ENCODE measurements around the gene AGXT2. TPM values are rescaled to one million over a fixed set of nuclear protein-coding genes. Genes with fewer than 3 reads are reported as not detected.
A peak's percentile ranks its signal among the peaks of the same experiment; 100 is the strongest.

AGXT2 gene
- total and polyA plus RNA-seq, 8 donors, result 0.73 TPM; not detected in 7

- no peak for DNase-seq
- intact Hi-C loops (cut with DNase I; ENCODE audit: low total_unique reads), result no loop called here
Observed at GRCh38 chr5:35004200-35004599, 43.5 kb downstream of the AGXT2 start.

GRCh38 chr5:35003018-35003957 is 44.5 kb downstream of the AGXT2 start:
- TF ChIP-seq CTCF (IDR thresholded peaks at IDR 0.05) (peak in 5 of 7 experiments; percentile 26 to 86 (median 81)), POLR2A (IDR thresholded peaks at IDR 0.05) (no peak)
- intact Hi-C loops (cut with DNase I; ENCODE audit: low total_unique reads), result no loop called here
- H3K9me3 ChIP-seq, result no peaks in the 10 kb centered on the region
- no peak overlapping the region for H3K4me3 ChIP-seq
- H3K36me3 ChIP-seq, result no peaks in the 10 kb centered on the region
- H3K27me3 ChIP-seq, result peaks cover 0 to 27% (median 0%) of the 10 kb centered on the region in 3 donors
- no peak overlapping the region for H3K27ac ChIP-seq
- peak; percentile 59 to 73 for DNase-seq
- WGBS, 5 donors, result 34 to 43% (median 40%) methylated on average over 17 to 18 of the region's 18 CpGs
- peaks cover 0 to 6% (median 3%) of the 10 kb centered on the region in 4 donors for H3K4me1 ChIP-seq

More at GRCh38 chr5:35004200-35004599, 43.5 kb downstream of the AGXT2 start:
- Histone ChIP-seq H3K4me1 (peaks cover 0 to 6% (median 3%) of the 10 kb centered on the region in 4 donors), H3K36me3 (no peaks in the 10 kb centered on the region), H3K27ac (no peak overlapping the region), H3K27me3 (peaks cover 0 to 27% (median 0%) of the 10 kb centered on the region in 3 donors), H3K4me3 (no peak overlapping the region), H3K9me3 (no peaks in the 10 kb centered on the region)
- WGBS, 5 donors, result 63 to 70% (median 68%) methylated on average over 5 of the region's 5 CpGs
- TF ChIP-seq EP300 (IDR thresholded peaks at IDR 0.05) (no peak), POLR2AphosphoS5 (IDR thresholded peaks at IDR 0.05) (no peak), CTCF (IDR thresholded peaks at IDR 0.05) (no peak), POLR2A (IDR thresholded peaks at IDR 0.05) (no peak)

GRCh38 chr5:35002459-35002858 is 45.3 kb downstream of the AGXT2 start:
- intact Hi-C loops (cut with DNase I; ENCODE audit: low total_unique reads), result no loop called here
- TF ChIP-seq EP300 (IDR thresholded peaks at IDR 0.05) (no peak), POLR2A (IDR thresholded peaks at IDR 0.05) (no peak), CTCF (IDR thresholded peaks at IDR 0.05) (no peak), POLR2AphosphoS5 (IDR thresholded peaks at IDR 0.05) (no peak)
- Histone ChIP-seq H3K27ac (no peak overlapping the region), H3K27me3 (peaks cover 0 to 27% (median 0%) of the 10 kb centered on the region in 3 donors), H3K9me3 (no peaks in the 10 kb centered on the region), H3K4me3 (no peak overlapping the region), H3K36me3 (no peaks in the 10 kb centered on the region), H3K4me1 (peaks cover 0 to 6% (median 3%) of the 10 kb centered on the region in 4 donors)
- DNase-seq, result no peak
- 89 to 94% (median 92%) methylated on average over 6 of the region's 6 CpGs for WGBS, 5 donors

- no peaks in the 10 kb centered on the region for H3K9me3 ChIP-seq
- no peak for DNase-seq
- TF ChIP-seq POLR2A (IDR thresholded peaks at IDR 0.05) (no peak), EP300 (IDR thresholded peaks at IDR 0.05) (no peak), POLR2AphosphoS5 (IDR thresholded peaks at IDR 0.05) (no peak), CTCF (IDR thresholded peaks at IDR 0.05) (no peak)
- H3K4me3 ChIP-seq, result no peak overlapping the region
- no peaks in the 10 kb centered on the region for H3K36me3 ChIP-seq
- WGBS, 5 donors, result 51 to 88% (median 79%) methylated on average over 3 of the region's 3 CpGs
- H3K27ac ChIP-seq, result no peak overlapping the region
- H3K27me3 ChIP-seq, result peaks cover 0 to 27% (median 0%) of the 10 kb centered on the region in 3 donors
- peaks cover 0 to 6% (median 3%) of the 10 kb centered on the region in 4 donors for H3K4me1 ChIP-seq
- intact Hi-C loops (cut with DNase I; ENCODE audit: low total_unique reads), result no loop called here
Observed at GRCh38 chr5:35001842-35002241, 45.9 kb downstream of the AGXT2 start.

Measured in stomach (tissue), 9 donors.